Epithelial cell of esophagus (primary cell): ENCODE measurements around the gene LHFPL3.

Source experiments
- DNase-seq: peaks from one replicate; pipeline ENCODE4 v3.0.0; 2010; ENCODE audit warnings: low read depth
- H3K4me3 ChIP-seq: 2 replicates; pipeline ENCODE4 v1.5.1; 2011; ENCODE audit warnings: mild to moderate bottlenecking, low read length, control low read depth
- CTCF ChIP-seq: IDR thresholded peaks from 2 replicates; pipeline ENCODE4 v1.5.1; 2011; ENCODE audit warnings: low read depth, mild to moderate bottlenecking, low read length, control low read depth, inconsistent platforms; ENCODE audit not compliant: insufficient read depth; ENCODE audit errors: missing control alignments

Gene LHFPL3

GRCh38 chr7:104395162-104395561, 66.8 kb downstream of the LHFPL3 start:
- no peak for DNase-seq
- no peak overlapping the region for H3K4me3 ChIP-seq
- no peak for TF ChIP-seq CTCF

GRCh38 chr7:104397442-104397841, 69.0 kb downstream of the LHFPL3 start:
- DNase-seq, result no peak
- TF ChIP-seq CTCF, result no peak

GRCh38 chr7:104408371-104408770, 80.0 kb downstream of the LHFPL3 start:
- no peak for DNase-seq
- TF ChIP-seq CTCF, result no peak
- H3K4me3 ChIP-seq, result no peak overlapping the region

More at GRCh38 chr7:104397442-104397841, 69.0 kb downstream of the LHFPL3 start:
- H3K4me3 ChIP-seq, result no peak overlapping the region

- no peak overlapping the region for H3K4me3 ChIP-seq
- no peak for TF ChIP-seq CTCF
- no peak for DNase-seq
Observed at GRCh38 chr7:104410742-104411141, 82.3 kb downstream of the LHFPL3 start.

- H3K4me3 ChIP-seq, result no peak overlapping the region
- no peak for TF ChIP-seq CTCF
- no peak for DNase-seq
Observed at GRCh38 chr7:104412911-104413310, 84.5 kb downstream of the LHFPL3 start.

- no peak overlapping the region for H3K4me3 ChIP-seq
- no peak for TF ChIP-seq CTCF
Observed at GRCh38 chr7:104414216-104414615, 85.8 kb downstream of the LHFPL3 start.

GRCh38 chr7:104415700-104416099, 87.3 kb downstream of the LHFPL3 start:
- no peak for DNase-seq
- TF ChIP-seq CTCF, result no peak
- H3K4me3 ChIP-seq, result no peak overlapping the region

More at GRCh38 chr7:104414216-104414615, 85.8 kb downstream of the LHFPL3 start:
- no peak for DNase-seq
